MV-4-11 (cell line): Measurements from ENCODE around the gene GRB10.
"Not testable (repeated sequence)": the region's sequence is repeated elsewhere in the genome, so short reads cannot be mapped to it uniquely, and the experiment has no call there.

Source experiments
- DNase-seq: peaks from one replicate; lab custom pipeline; 2025; lab: John Stamatoyannopoulos, UW

Gene GRB10

GRCh38 chr7:50778189-50778588 lies 4.5 kb downstream of the GRB10 start:
- DNase-seq = no peak

- no peak for DNase-seq
Measured at GRCh38 chr7:50775836-50776235, 6.9 kb downstream of the GRB10 start.

- DNase-seq = no peak
Measured at GRCh38 chr7:50775231-50775630, 7.5 kb downstream of the GRB10 start.

GRCh38 chr7:50774319-50774718 lies 8.4 kb downstream of the GRB10 start:
- DNase-seq = peak; percentile 40

- not testable (repeated sequence) for DNase-seq
Measured at GRCh38 chr7:50773071-50773470, 9.6 kb downstream of the GRB10 start.

GRCh38 chr7:50771120-50772002 lies 11.3 kb downstream of the GRB10 start:
- DNase-seq = no peak

- DNase-seq = peak; percentile 39
Measured at GRCh38 chr7:50768485-50769474, 13.9 kb downstream of the GRB10 start.

- no peak for DNase-seq
Measured at GRCh38 chr7:50766849-50767207, 15.9 kb downstream of the GRB10 start.

- DNase-seq = no peak
Measured at GRCh38 chr7:50766106-50766848, 16.4 kb downstream of the GRB10 start.

GRCh38 chr7:50762337-50762736 lies 20.4 kb downstream of the GRB10 start:
- DNase-seq = no peak

- DNase-seq = no peak
Measured at GRCh38 chr7:50761713-50762112, 21.0 kb downstream of the GRB10 start.

GRCh38 chr7:50757703-50758390 lies 24.8 kb downstream of the GRB10 start:
- no peak for DNase-seq

GRCh38 chr7:50756180-50756579 lies 26.5 kb downstream of the GRB10 start:
- DNase-seq = no peak

- DNase-seq = no peak
Measured at GRCh38 chr7:50754684-50755083, 28.0 kb downstream of the GRB10 start.

GRCh38 chr7:50754241-50754640 lies 28.5 kb downstream of the GRB10 start:
- no peak for DNase-seq

- DNase-seq = no peak
Measured at GRCh38 chr7:50752422-50752821, 30.3 kb downstream of the GRB10 start.

- no peak for DNase-seq
Measured at GRCh38 chr7:50751146-50751545, 31.6 kb downstream of the GRB10 start.

GRCh38 chr7:50749896-50750295 lies 32.8 kb downstream of the GRB10 start:
- no peak for DNase-seq

GRCh38 chr7:50748472-50748871 lies 34.2 kb downstream of the GRB10 start:
- DNase-seq = no peak

GRCh38 chr7:50745835-50746234 lies 36.9 kb downstream of the GRB10 start:
- no peak for DNase-seq

GRCh38 chr7:50745336-50745735 lies 37.4 kb downstream of the GRB10 start:
- DNase-seq = no peak
